HG02852 (cell line): ENCODE data around the gene USP3.

Experiments
- ATAC-seq: cut with Tn5 transposase; IDR thresholded peaks from one replicate; pipeline ENCODE4 v1.9.1; 2021; ENCODE audit warnings: mild to moderate bottlenecking, moderate library complexity; ENCODE audit not compliant: unreplicated experiment

The USP3 gene

GRCh38 chr15:63582718-63583426 lies 78.5 kb downstream of the USP3 start:
- no peak for ATAC-seq

GRCh38 chr15:63586790-63587189 lies 82.4 kb downstream of the USP3 start:
- ATAC-seq: no peak

GRCh38 chr15:63587527-63587926 lies 83.1 kb downstream of the USP3 start:
- no peak for ATAC-seq

- no peak for ATAC-seq
These were observed 84.4 kb downstream of the USP3 start for GRCh38 chr15:63588826-63589225.

GRCh38 chr15:63593705-63594671 lies 89.6 kb downstream of the USP3 start:
- no peak for ATAC-seq

- ATAC-seq: no peak
These were observed 90.7 kb downstream of the USP3 start for GRCh38 chr15:63595065-63595464.

GRCh38 chr15:63595688-63596087 lies 91.3 kb downstream of the USP3 start:
- no peak for ATAC-seq

- no peak for ATAC-seq
These were observed 92.3 kb downstream of the USP3 start for GRCh38 chr15:63596676-63597037.

GRCh38 chr15:63597038-63597790 lies 92.8 kb downstream of the USP3 start, which contains the start of gene FBXL22:
Gene FBXL22, plus strand, starts transcription at chr15:63597387. Its CDS starts 6 bp downstream, at chr15:63597393.
- ATAC-seq: no peak

- no peak for ATAC-seq
These were observed 93.4 kb downstream of the USP3 start for GRCh38 chr15:63597821-63598220.

- ATAC-seq: no peak
These were observed 94.3 kb downstream of the USP3 start for GRCh38 chr15:63598473-63599400.

GRCh38 chr15:63599401-63600000 lies 95.1 kb downstream of the USP3 start:
- no peak for ATAC-seq

GRCh38 chr15:63600001-63600615 lies 95.7 kb downstream of the USP3 start:
- peak; percentile 6 for ATAC-seq

- peak; percentile 69 for ATAC-seq
These were observed 96.2 kb downstream of the USP3 start for GRCh38 chr15:63600616-63601025.

- ATAC-seq: no peak
These were observed 96.8 kb downstream of the USP3 start for GRCh38 chr15:63601026-63601703.

- no peak for ATAC-seq
These were observed 97.4 kb downstream of the USP3 start for GRCh38 chr15:63601704-63602185.

- no peak for ATAC-seq
These were observed 98.2 kb downstream of the USP3 start for GRCh38 chr15:63602595-63602994.

GRCh38 chr15:63603516-63603915 lies 99.1 kb downstream of the USP3 start:
- no peak for ATAC-seq

- no peak for ATAC-seq
These were observed 99.9 kb downstream of the USP3 start for GRCh38 chr15:63604281-63604680.
